ENCODE results near the gene MTERF4. TPM values are rescaled to one million over a fixed set of nuclear protein-coding genes. Genes with fewer than 3 reads are reported as not detected.

Gene MTERF4
- total and polyA plus RNA-seq, 12 donors = 17.4 to 39.2 (median 32.2) TPM

DNA sequence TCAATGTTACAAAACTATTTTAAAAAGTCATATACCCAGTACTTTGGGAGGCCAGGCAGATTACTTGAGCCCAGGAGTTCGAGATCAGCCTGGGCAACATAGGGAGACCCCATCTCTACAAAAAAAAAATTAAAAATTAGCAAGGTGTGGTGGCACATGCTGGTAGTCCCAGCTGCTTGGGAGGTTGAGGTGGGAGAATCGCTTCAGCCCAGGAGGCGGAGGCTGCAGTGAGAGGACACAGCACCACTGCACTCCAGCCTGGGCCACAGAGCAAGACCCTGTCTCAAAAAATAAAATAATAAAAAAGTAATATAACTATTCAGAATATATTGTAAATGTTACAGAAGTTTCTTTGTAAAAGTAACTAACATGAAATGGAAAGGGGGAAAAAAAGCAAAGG is 45.2 kb upstream of the MTERF4 start:
- intact Hi-C loops (cut with DNase I) = no loop called here
- H3K27ac ChIP-seq = no peak overlapping the region
- no peaks in the 10 kb centered on the region for H3K9me3 ChIP-seq (replicated peaks in 1 of 3)
- H3K4me3 ChIP-seq = no peak overlapping the region
- no peaks in the 10 kb centered on the region for H3K27me3 ChIP-seq
- WGBS, 4 donors = 94 to 98% (median 96%) methylated on average over 3 of the region's 3 CpGs
- peaks cover 7 to 22% of the 10 kb centered on the region in 2 donors for H3K4me1 ChIP-seq (replicated peaks in 1 of 2)
- no peak for DNase-seq
- no peaks in the 10 kb centered on the region for H3K36me3 ChIP-seq (replicated peaks in 1 of 2)
- no peak for TF ChIP-seq CTCF (IDR thresholded peaks at IDR 0.05)
- TF ChIP-seq POLR2A (IDR thresholded peaks at IDR 0.05) = no peak

DNA sequence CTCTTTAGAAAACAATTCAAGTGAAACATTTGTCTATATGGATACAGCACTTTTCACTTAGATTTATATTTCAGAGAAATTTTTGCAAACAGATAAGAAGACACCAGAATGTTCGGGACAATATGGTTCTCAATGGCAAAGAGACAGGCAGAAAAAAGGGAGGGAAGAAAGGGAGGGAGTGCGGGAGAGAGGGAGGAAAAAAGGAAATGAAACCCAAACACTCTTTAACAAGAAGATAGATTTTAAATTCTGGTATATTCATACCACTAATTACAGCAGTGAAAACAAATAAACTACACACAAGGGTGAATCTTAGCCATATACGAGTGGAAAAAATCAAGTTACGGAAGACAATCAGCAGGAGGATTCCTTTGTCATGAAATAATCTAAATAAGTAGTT is 44.2 kb upstream of the MTERF4 start:
- TF ChIP-seq CTCF (IDR thresholded peaks at IDR 0.05) (no peak), POLR2A (IDR thresholded peaks at IDR 0.05) (no peak)
- H3K27me3 ChIP-seq = no peaks in the 10 kb centered on the region
- H3K4me1 ChIP-seq (replicated peaks in 1 of 2) = peaks cover 7 to 13% of the 10 kb centered on the region in 2 donors
- no peak overlapping the region for H3K27ac ChIP-seq
- H3K36me3 ChIP-seq (replicated peaks in 1 of 2) = no peaks in the 10 kb centered on the region
- no peak for DNase-seq
- no peak overlapping the region for H3K4me3 ChIP-seq
- intact Hi-C loops (cut with DNase I) = no loop called here
- no peaks in the 10 kb centered on the region for H3K9me3 ChIP-seq (replicated peaks in 1 of 3)
- 74 to 88% (median 77%) methylated on average over 4 of the region's 4 CpGs for WGBS, 4 donors

- TF ChIP-seq CTCF (IDR thresholded peaks at IDR 0.05) (no peak), POLR2A (IDR thresholded peaks at IDR 0.05) (no peak)
- Histone ChIP-seq H3K4me1 (replicated peaks in 1 of 2) (no peaks in the 10 kb centered on the region), H3K27me3 (no peaks in the 10 kb centered on the region), H3K27ac (no peak overlapping the region), H3K9me3 (replicated peaks in 1 of 3) (no peaks in the 10 kb centered on the region), H3K36me3 (replicated peaks in 1 of 2) (no peaks in the 10 kb centered on the region), H3K4me3 (no peak overlapping the region)
- WGBS, 4 donors = 91 to 93% (median 92%) methylated on average over 6 to 9 of the region's 9 CpGs
- intact Hi-C loops (cut with DNase I) = no loop called here
- DNase-seq = no peak
These were observed 40.5 kb upstream of the MTERF4 start for GRCh38 chr2:241142593-241142992.

- intact Hi-C loops (cut with DNase I) = no loop called here
- Histone ChIP-seq H3K36me3 (replicated peaks in 1 of 2) (no peaks in the 10 kb centered on the region), H3K27me3 (no peaks in the 10 kb centered on the region), H3K9me3 (replicated peaks in 1 of 3) (no peaks in the 10 kb centered on the region), H3K4me3 (no peak overlapping the region), H3K4me1 (replicated peaks in 1 of 2) (no peaks in the 10 kb centered on the region), H3K27ac (no peak overlapping the region)
- TF ChIP-seq POLR2A (IDR thresholded peaks at IDR 0.05) = no peak
- TF ChIP-seq CTCF (IDR thresholded peaks at IDR 0.05) = no peak
- WGBS, 4 donors = 86 to 100% (median 94%) methylated on average over 4 to 6 of the region's 6 CpGs
- no peak for DNase-seq
These were observed 40.0 kb upstream of the MTERF4 start for GRCh38 chr2:241142063-241142462.
